C4-2B (cell line): ENCODE results near the gene SCUBE1.

Experiments used
- ZFX ChIP-seq: fragments of 450-650 bp; IDR thresholded peaks from 2 replicates; pipeline ENCODE4 v1.6.1; 2017
- TF ChIP-seq, protein P1 (sequence below): fragments of 450-650 bp; conservative IDR thresholded peaks from 2 replicates; pipeline ENCODE4 v1.5.1; 2017; ENCODE audit warnings: mild to moderate bottlenecking

DNA sequence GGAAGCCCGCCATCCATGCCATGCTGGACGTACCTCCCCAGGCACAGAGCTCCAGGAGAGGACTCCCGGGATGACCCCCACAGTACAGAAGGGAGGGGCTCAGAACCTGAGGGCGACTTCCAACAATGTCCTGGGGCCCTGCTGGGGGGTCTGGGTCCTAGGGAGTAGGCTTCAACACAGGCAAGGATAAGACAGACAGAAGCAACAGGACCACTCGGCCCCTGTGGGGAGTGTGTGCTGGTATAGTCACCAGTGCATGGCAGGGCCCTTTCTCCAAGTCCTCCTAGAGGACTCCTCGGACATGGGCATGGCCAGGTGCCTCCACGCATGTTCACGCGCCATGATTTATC, 173.1 kb downstream of the SCUBE1 start:
- no peak for TF ChIP-seq ZFX
- TF ChIP-seq, protein P1, sequence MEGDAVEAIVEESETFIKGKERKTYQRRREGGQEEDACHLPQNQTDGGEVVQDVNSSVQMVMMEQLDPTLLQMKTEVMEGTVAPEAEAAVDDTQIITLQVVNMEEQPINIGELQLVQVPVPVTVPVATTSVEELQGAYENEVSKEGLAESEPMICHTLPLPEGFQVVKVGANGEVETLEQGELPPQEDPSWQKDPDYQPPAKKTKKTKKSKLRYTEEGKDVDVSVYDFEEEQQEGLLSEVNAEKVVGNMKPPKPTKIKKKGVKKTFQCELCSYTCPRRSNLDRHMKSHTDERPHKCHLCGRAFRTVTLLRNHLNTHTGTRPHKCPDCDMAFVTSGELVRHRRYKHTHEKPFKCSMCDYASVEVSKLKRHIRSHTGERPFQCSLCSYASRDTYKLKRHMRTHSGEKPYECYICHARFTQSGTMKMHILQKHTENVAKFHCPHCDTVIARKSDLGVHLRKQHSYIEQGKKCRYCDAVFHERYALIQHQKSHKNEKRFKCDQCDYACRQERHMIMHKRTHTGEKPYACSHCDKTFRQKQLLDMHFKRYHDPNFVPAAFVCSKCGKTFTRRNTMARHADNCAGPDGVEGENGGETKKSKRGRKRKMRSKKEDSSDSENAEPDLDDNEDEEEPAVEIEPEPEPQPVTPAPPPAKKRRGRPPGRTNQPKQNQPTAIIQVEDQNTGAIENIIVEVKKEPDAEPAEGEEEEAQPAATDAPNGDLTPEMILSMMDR: no peak
